ENCODE results near the gene CECR2.
A peak's percentile ranks its signal among the peaks of the same experiment; 100 is the strongest.

Gene CECR2

GRCh38 chr22:17429516-17429915 is 60.3 kb downstream of the CECR2 start:
- Histone ChIP-seq H4K20me1 (no peaks in the 10 kb centered on the region), H3K4me3 (no peak overlapping the region), H3K4me2 (peak overlapping the region in 9 of 11 experiments; percentile 29 to 72 (median 58); a peak in 17 of 22 replicates), H3K27ac (no peak overlapping the region), H3K9ac (no peak overlapping the region), H3K4me1 (peaks cover 26 to 41% (median 35%) of the 10 kb centered on the region in 10 experiments), H3K27me3 (no peaks in the 10 kb centered on the region), H3K9me3 (replicated peaks in 1 of 11) (peaks cover 0 to 9% (median 5%) of the 10 kb centered on the region in 11 experiments; a peak in 7 of 22 replicates), H3K36me3 (no peaks in the 10 kb centered on the region)
- TF ChIP-seq Cebpa-rat (IDR thresholded peaks at IDR 0.05), result no peak

GRCh38 chr22:17430412-17430811 is 61.2 kb downstream of the CECR2 start:
- peaks cover 0 to 9% (median 5%) of the 10 kb centered on the region in 11 experiments; a peak in 7 of 22 replicates for H3K9me3 ChIP-seq (replicated peaks in 1 of 11)
- H3K27ac ChIP-seq, result peak overlapping the region in 5 of 11 experiments; percentile 2 to 57 (median 36); a peak in 8 of 22 replicates
- no peaks in the 10 kb centered on the region for H3K36me3 ChIP-seq
- no peak overlapping the region for H3K4me3 ChIP-seq
- peaks cover 27 to 50% (median 44%) of the 10 kb centered on the region in 10 experiments for H3K4me1 ChIP-seq
- peak in 4 of 11 experiments; percentile 36 to 88 (median 68); a peak in 6 of 22 replicates for TF ChIP-seq Cebpa-rat (IDR thresholded peaks at IDR 0.05)
- H4K20me1 ChIP-seq, result no peaks in the 10 kb centered on the region
- 0 out of 22 replicates have a peak overlapping the region, but pooled peaks of 1 of the 11 experiments have one; percentile 6 for H3K9ac ChIP-seq
- H3K27me3 ChIP-seq, result no peaks in the 10 kb centered on the region
- peak overlapping the region; percentile 37 to 74 (median 67) for H3K4me2 ChIP-seq

- H3K36me3 ChIP-seq, result no peaks in the 10 kb centered on the region
- no peak overlapping the region for H3K9ac ChIP-seq
- H3K4me3 ChIP-seq, result no peak overlapping the region
- no peaks in the 10 kb centered on the region for H3K27me3 ChIP-seq
- peaks cover 0 to 9% (median 5%) of the 10 kb centered on the region in 11 experiments; a peak in 7 of 22 replicates for H3K9me3 ChIP-seq (replicated peaks in 1 of 11)
- H3K4me2 ChIP-seq, result peak overlapping the region; percentile 37 to 74 (median 67); a peak in 20 of 22 replicates
- no peak for TF ChIP-seq Cebpa-rat (IDR thresholded peaks at IDR 0.05)
- H3K4me1 ChIP-seq, result peaks cover 33 to 58% (median 51%) of the 10 kb centered on the region in 10 experiments
- H3K27ac ChIP-seq, result peak overlapping the region in 3 of 11 experiments; percentile 36 to 57 (median 40); a peak in 5 of 22 replicates
- no peaks in the 10 kb centered on the region for H4K20me1 ChIP-seq
Measured at GRCh38 chr22:17431179-17431578, 61.9 kb downstream of the CECR2 start.

- H3K9ac ChIP-seq, result no peak overlapping the region
- no peaks in the 10 kb centered on the region for H3K36me3 ChIP-seq
- no peak for TF ChIP-seq Cebpa-rat (IDR thresholded peaks at IDR 0.05)
- H4K20me1 ChIP-seq, result no peaks in the 10 kb centered on the region
- peaks cover 41 to 72% (median 62%) of the 10 kb centered on the region in 10 experiments for H3K4me1 ChIP-seq
- no peaks in the 10 kb centered on the region for H3K27me3 ChIP-seq
- peak overlapping the region in 9 of 11 experiments; percentile 12 to 88 (median 79); a peak in 7 of 22 replicates for H3K4me2 ChIP-seq
- H3K27ac ChIP-seq, result no peak overlapping the region
- H3K4me3 ChIP-seq, result no peak overlapping the region
- H3K9me3 ChIP-seq (replicated peaks in 1 of 11), result no peaks in the 10 kb centered on the region
Measured at GRCh38 chr22:17434856-17435255, 65.6 kb downstream of the CECR2 start.

- Histone ChIP-seq H3K27me3 (no peaks in the 10 kb centered on the region), H3K9ac (no peak overlapping the region), H3K4me3 (no peak overlapping the region), H3K4me1 (peaks cover 36 to 67% (median 57%) of the 10 kb centered on the region in 10 experiments), H3K4me2 (peak overlapping the region in 10 of 11 experiments; percentile 67 to 88 (median 80); a peak in 20 of 22 replicates), H3K9me3 (replicated peaks in 1 of 11) (no peaks in the 10 kb centered on the region), H3K36me3 (no peaks in the 10 kb centered on the region), H3K27ac (no peak overlapping the region), H4K20me1 (no peaks in the 10 kb centered on the region)
- TF ChIP-seq Cebpa-rat (IDR thresholded peaks at IDR 0.05), result no peak
Measured at GRCh38 chr22:17435375-17435774, 66.1 kb downstream of the CECR2 start.

- TF ChIP-seq Cebpa-rat (IDR thresholded peaks at IDR 0.05), result no peak
- no peaks in the 10 kb centered on the region for H3K36me3 ChIP-seq
- peak overlapping the region; percentile 67 to 88 (median 82) for H3K4me2 ChIP-seq
- peak overlapping the region in 10 of 11 experiments; percentile 4 to 64 (median 50); a peak in 16 of 22 replicates for H3K9ac ChIP-seq
- H3K4me1 ChIP-seq, result peaks cover 24 to 56% (median 46%) of the 10 kb centered on the region in 10 experiments
- peak overlapping the region in 10 of 11 experiments; percentile 37 to 68 (median 62); a peak in 18 of 22 replicates for H3K27ac ChIP-seq
- H3K9me3 ChIP-seq (replicated peaks in 1 of 11), result no peaks in the 10 kb centered on the region
- H3K4me3 ChIP-seq, result peak overlapping the region in 7 of 10 experiments; percentile 0 to 41 (median 29); a peak in 7 of 20 replicates
- H3K27me3 ChIP-seq, result no peaks in the 10 kb centered on the region
- H4K20me1 ChIP-seq, result no peaks in the 10 kb centered on the region
Measured at GRCh38 chr22:17436382-17436980, 67.2 kb downstream of the CECR2 start.

- Histone ChIP-seq H3K36me3 (no peaks in the 10 kb centered on the region), H4K20me1 (no peaks in the 10 kb centered on the region), H3K9me3 (replicated peaks in 1 of 11) (no peaks in the 10 kb centered on the region), H3K27ac (peak overlapping the region in 10 of 11 experiments; percentile 37 to 68 (median 62); a peak in 18 of 22 replicates), H3K27me3 (no peaks in the 10 kb centered on the region), H3K9ac (peak overlapping the region in 10 of 11 experiments; percentile 4 to 64 (median 50); a peak in 16 of 22 replicates), H3K4me2 (peak overlapping the region; percentile 67 to 88 (median 82)), H3K4me1 (peaks cover 20 to 51% (median 40%) of the 10 kb centered on the region in 10 experiments), H3K4me3 (peak overlapping the region in 7 of 10 experiments; percentile 0 to 41 (median 29); a peak in 6 of 20 replicates)
- no peak for TF ChIP-seq Cebpa-rat (IDR thresholded peaks at IDR 0.05)
Measured at GRCh38 chr22:17436981-17437412, 67.7 kb downstream of the CECR2 start.

GRCh38 chr22:17438026-17438425 is 68.8 kb downstream of the CECR2 start:
- Histone ChIP-seq H3K4me3 (no peak overlapping the region), H3K27ac (no peak overlapping the region), H3K27me3 (no peaks in the 10 kb centered on the region), H3K4me2 (no peak overlapping the region; a peak in 1 of 22 replicates), H3K36me3 (no peaks in the 10 kb centered on the region), H4K20me1 (no peaks in the 10 kb centered on the region), H3K9me3 (replicated peaks in 1 of 11) (no peaks in the 10 kb centered on the region), H3K4me1 (peaks cover 20 to 40% (median 32%) of the 10 kb centered on the region in 10 experiments), H3K9ac (no peak overlapping the region)
- no peak for TF ChIP-seq Cebpa-rat (IDR thresholded peaks at IDR 0.05)

- H3K9ac ChIP-seq, result no peak overlapping the region
- no peak for TF ChIP-seq Cebpa-rat (IDR thresholded peaks at IDR 0.05)
- peaks cover 10 to 19% (median 14%) of the 10 kb centered on the region in 10 experiments for H3K4me1 ChIP-seq
- H3K4me3 ChIP-seq, result no peak overlapping the region
- no peaks in the 10 kb centered on the region for H3K27me3 ChIP-seq
- no peak overlapping the region for H3K27ac ChIP-seq
- no peaks in the 10 kb centered on the region for H4K20me1 ChIP-seq
- H3K9me3 ChIP-seq (replicated peaks in 1 of 11), result peaks cover 0 to 5% (median 0%) of the 10 kb centered on the region in 11 experiments; a peak in 4 of 22 replicates
- H3K4me2 ChIP-seq, result no peak overlapping the region
- H3K36me3 ChIP-seq, result no peaks in the 10 kb centered on the region
Measured at GRCh38 chr22:17441326-17441725, 72.1 kb downstream of the CECR2 start.

All from BLaER1 treated with 17β-estradiol and CSF1 and Interleukin-3, amounts not matched to agents 10 nM and 100 nM (cell line).